Right hindlimb (tissue), 1 donor: Measurements from ENCODE around the gene TPH2.

Source experiments
- DNase-seq: peaks from one replicate; pipeline ENCODE4 v3.0.0-alpha.2; 2018

TPH2 gene

GRCh38 chr12:71967211-71967610 lies 28.6 kb downstream of the TPH2 start:
- DNase-seq: no peak

GRCh38 chr12:71969330-71969729 lies 30.7 kb downstream of the TPH2 start:
- DNase-seq: no peak

- no peak for DNase-seq
Measured at GRCh38 chr12:71970031-71970430, 31.4 kb downstream of the TPH2 start.

GRCh38 chr12:71972441-71973074 lies 33.9 kb downstream of the TPH2 start:
- no peak for DNase-seq

- no peak for DNase-seq
Measured at GRCh38 chr12:71973687-71974086, 35.0 kb downstream of the TPH2 start.

- DNase-seq: no peak
Measured at GRCh38 chr12:71980538-71980937, 41.9 kb downstream of the TPH2 start.

GRCh38 chr12:71981149-71981548 lies 42.5 kb downstream of the TPH2 start:
- no peak for DNase-seq

GRCh38 chr12:71994715-71995114 lies 56.1 kb downstream of the TPH2 start:
- no peak for DNase-seq

GRCh38 chr12:71999795-72000194 lies 61.1 kb downstream of the TPH2 start:
- no peak for DNase-seq

- DNase-seq: no peak
Measured at GRCh38 chr12:72000969-72001648, 62.5 kb downstream of the TPH2 start.

- no peak for DNase-seq
Measured at GRCh38 chr12:72006766-72007165, 68.1 kb downstream of the TPH2 start.

GRCh38 chr12:72010356-72010755 lies 71.7 kb downstream of the TPH2 start:
- no peak for DNase-seq

GRCh38 chr12:72011374-72011773 lies 72.7 kb downstream of the TPH2 start:
- DNase-seq: no peak

- no peak for DNase-seq
Measured at GRCh38 chr12:72012874-72013273, 74.2 kb downstream of the TPH2 start.

GRCh38 chr12:72015895-72016294 lies 77.2 kb downstream of the TPH2 start:
- DNase-seq: no peak

GRCh38 chr12:72017054-72017651 lies 78.5 kb downstream of the TPH2 start:
- DNase-seq: peak; percentile 79

- no peak for DNase-seq
Measured at GRCh38 chr12:72018036-72018435, 79.4 kb downstream of the TPH2 start.

- no peak for DNase-seq
Measured at GRCh38 chr12:72024613-72025012, 86.0 kb downstream of the TPH2 start.

- DNase-seq: no peak
Measured at GRCh38 chr12:72025524-72025923, 86.9 kb downstream of the TPH2 start.

GRCh38 chr12:72028966-72029365 lies 90.3 kb downstream of the TPH2 start:
- no peak for DNase-seq

GRCh38 chr12:72030277-72030676 lies 91.6 kb downstream of the TPH2 start:
- no peak for DNase-seq

GRCh38 chr12:72031066-72031465 lies 92.4 kb downstream of the TPH2 start:
- DNase-seq: no peak

GRCh38 chr12:72033991-72034390 lies 95.3 kb downstream of the TPH2 start:
- DNase-seq: no peak

GRCh38 chr12:72035625-72036024 lies 97.0 kb downstream of the TPH2 start:
- DNase-seq: no peak
